GM12891 (cell line): ENCODE results near the gene TEX101.

ENCODE experiments used
- PAX5 ChIP-seq: IDR thresholded peaks from 2 replicates; pipeline ENCODE4 v1.6.1; 2011; ENCODE audit warnings: low read length, moderate library complexity, mild to moderate bottlenecking; ENCODE audit not compliant: insufficient read depth, severe bottlenecking
- POLR2A ChIP-seq: IDR thresholded peaks from 2 replicates; pipeline ENCODE4 v1.6.1; 2011; ENCODE audit warnings: low read depth, low read length, control low read depth
- POLR2AphosphoS5 ChIP-seq: IDR thresholded peaks from 2 replicates; pipeline ENCODE4 v1.6.1; 2011; ENCODE audit warnings: low read depth, low read length, control low read depth
- SPI1 ChIP-seq: IDR thresholded peaks from 2 replicates; pipeline ENCODE4 v1.6.1; 2011; ENCODE audit warnings: low read depth, low read length, control low read depth
- TAF1 ChIP-seq: IDR thresholded peaks from 2 replicates; pipeline ENCODE4 v1.6.1; 2011; ENCODE audit warnings: low read depth, low read length, control low read depth

DNA sequence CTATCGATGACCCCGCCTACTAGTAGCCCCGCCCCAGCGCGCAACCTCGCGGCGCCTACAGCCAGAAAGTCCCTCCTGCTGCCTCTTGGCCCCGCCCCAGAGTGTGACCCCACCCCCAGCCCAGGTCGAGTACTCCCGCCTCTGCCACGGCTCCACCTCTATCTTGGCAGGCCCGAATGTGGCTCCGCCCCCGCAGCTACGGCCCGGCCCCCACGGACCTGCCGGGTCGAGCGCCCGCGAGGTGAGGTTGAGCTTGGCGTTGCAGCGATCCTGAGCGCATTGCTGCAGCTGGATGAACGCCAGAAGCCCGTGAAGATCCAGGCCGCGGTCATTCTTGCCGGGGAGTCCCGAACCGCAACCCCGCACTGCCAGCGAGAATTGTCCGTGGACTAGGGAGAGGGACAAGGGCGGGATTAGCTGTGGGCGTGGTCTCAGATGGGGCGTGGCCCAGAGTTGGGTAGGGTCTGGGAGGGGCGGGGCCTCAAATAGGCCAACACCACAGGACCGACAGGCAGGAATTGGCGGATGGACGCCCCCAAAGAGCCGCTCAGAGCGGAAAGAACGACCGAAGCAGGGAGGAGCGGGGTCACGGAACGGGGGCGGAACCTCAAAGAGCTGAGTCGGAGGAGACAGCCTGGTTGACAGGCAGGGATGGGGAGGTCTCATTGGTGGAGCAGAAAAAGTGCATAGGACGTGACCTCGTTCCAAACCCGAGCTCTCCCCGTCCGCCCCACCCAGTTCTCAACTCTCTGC lies 48.9 kb downstream of the TEX101 start:
- no peak for TF ChIP-seq POLR2A
- TF ChIP-seq POLR2AphosphoS5, result no peak
- TF ChIP-seq TAF1, result no peak
- no peak for TF ChIP-seq PAX5
- no peak for TF ChIP-seq SPI1
